Measurements from ENCODE around the gene SEMA6A.

Gene SEMA6A

GRCh38 chr5:116476897-116477537, 97.6 kb downstream of the SEMA6A start:
- Histone ChIP-seq H3K9me3 (ENCODE audit: severe bottlenecking) (no peaks in the 10 kb centered on the region), H3K27me3 (ENCODE audit: insufficient read depth, low read depth, severe bottlenecking) (no peaks in the 10 kb centered on the region), H3K4me3 (ENCODE audit: low read depth, low read length) (no peak overlapping the region), H3K36me3 (peaks cover 8% of the 10 kb centered on the region), H3K27ac (no peak overlapping the region)
- DNase-seq: no peak
- TF ChIP-seq CTCF (IDR thresholded peaks at IDR 0.05; ENCODE audit: low read depth, low read length): no peak

GRCh38 chr5:116475338-116475737, 99.3 kb downstream of the SEMA6A start:
- no peaks in the 10 kb centered on the region for H3K27me3 ChIP-seq (ENCODE audit: insufficient read depth, low read depth, severe bottlenecking)
- no peak for TF ChIP-seq CTCF (IDR thresholded peaks at IDR 0.05; ENCODE audit: low read depth, low read length)
- peaks cover 8% of the 10 kb centered on the region for H3K36me3 ChIP-seq
- H3K4me3 ChIP-seq (ENCODE audit: low read depth, low read length): no peak overlapping the region
- no peak overlapping the region for H3K27ac ChIP-seq
- no peak for DNase-seq
- H3K9me3 ChIP-seq (ENCODE audit: severe bottlenecking): no peaks in the 10 kb centered on the region

- Histone ChIP-seq H3K36me3 (peaks cover 8% of the 10 kb centered on the region), H3K27me3 (ENCODE audit: insufficient read depth, low read depth, severe bottlenecking) (no peaks in the 10 kb centered on the region), H3K9me3 (ENCODE audit: severe bottlenecking) (no peaks in the 10 kb centered on the region), H3K4me3 (ENCODE audit: low read depth, low read length) (no peak overlapping the region), H3K27ac (no peak overlapping the region)
- no peak for TF ChIP-seq CTCF (IDR thresholded peaks at IDR 0.05; ENCODE audit: low read depth, low read length)
- no peak for DNase-seq
Observed at GRCh38 chr5:116473706-116474105, 100.9 kb downstream of the SEMA6A start.

GRCh38 chr5:116472274-116472673, 102.3 kb downstream of the SEMA6A start:
- Histone ChIP-seq H3K27me3 (ENCODE audit: insufficient read depth, low read depth, severe bottlenecking) (no peaks in the 10 kb centered on the region), H3K27ac (no peak overlapping the region), H3K9me3 (ENCODE audit: severe bottlenecking) (no peaks in the 10 kb centered on the region), H3K4me3 (ENCODE audit: low read depth, low read length) (no peak overlapping the region), H3K36me3 (peaks cover 5% of the 10 kb centered on the region; the same call in 1 of the 2 replicates)
- DNase-seq: no peak
- TF ChIP-seq CTCF (IDR thresholded peaks at IDR 0.05; ENCODE audit: low read depth, low read length): no peak

- H3K4me3 ChIP-seq (ENCODE audit: low read depth, low read length): no peak overlapping the region
- no peak for DNase-seq
- H3K27ac ChIP-seq: no peak overlapping the region
- no peaks in the 10 kb centered on the region for H3K27me3 ChIP-seq (ENCODE audit: insufficient read depth, low read depth, severe bottlenecking)
- H3K9me3 ChIP-seq (ENCODE audit: severe bottlenecking): no peaks in the 10 kb centered on the region
- H3K36me3 ChIP-seq: no peaks in the 10 kb centered on the region; the same call in 1 of the 2 replicates
- TF ChIP-seq CTCF (IDR thresholded peaks at IDR 0.05; ENCODE audit: low read depth, low read length): no peak
Observed at GRCh38 chr5:116469631-116470030, 105.0 kb downstream of the SEMA6A start.

- no peak for TF ChIP-seq CTCF (IDR thresholded peaks at IDR 0.05; ENCODE audit: low read depth, low read length)
- no peak for DNase-seq
- no peak overlapping the region for H3K4me3 ChIP-seq (ENCODE audit: low read depth, low read length)
- no peaks in the 10 kb centered on the region for H3K27me3 ChIP-seq (ENCODE audit: insufficient read depth, low read depth, severe bottlenecking)
- H3K27ac ChIP-seq: no peak overlapping the region
- no peaks in the 10 kb centered on the region for H3K9me3 ChIP-seq (ENCODE audit: severe bottlenecking)
- H3K36me3 ChIP-seq: no peaks in the 10 kb centered on the region; the same call in 1 of the 2 replicates
Observed at GRCh38 chr5:116468583-116468982, 106.0 kb downstream of the SEMA6A start.
